Measurements from ENCODE around the gene TSKU.
"Not testable (repeated sequence)": the region's sequence is repeated elsewhere in the genome, so short reads cannot be mapped to it uniquely, and the experiment has no call there.

The TSKU gene

DNA sequence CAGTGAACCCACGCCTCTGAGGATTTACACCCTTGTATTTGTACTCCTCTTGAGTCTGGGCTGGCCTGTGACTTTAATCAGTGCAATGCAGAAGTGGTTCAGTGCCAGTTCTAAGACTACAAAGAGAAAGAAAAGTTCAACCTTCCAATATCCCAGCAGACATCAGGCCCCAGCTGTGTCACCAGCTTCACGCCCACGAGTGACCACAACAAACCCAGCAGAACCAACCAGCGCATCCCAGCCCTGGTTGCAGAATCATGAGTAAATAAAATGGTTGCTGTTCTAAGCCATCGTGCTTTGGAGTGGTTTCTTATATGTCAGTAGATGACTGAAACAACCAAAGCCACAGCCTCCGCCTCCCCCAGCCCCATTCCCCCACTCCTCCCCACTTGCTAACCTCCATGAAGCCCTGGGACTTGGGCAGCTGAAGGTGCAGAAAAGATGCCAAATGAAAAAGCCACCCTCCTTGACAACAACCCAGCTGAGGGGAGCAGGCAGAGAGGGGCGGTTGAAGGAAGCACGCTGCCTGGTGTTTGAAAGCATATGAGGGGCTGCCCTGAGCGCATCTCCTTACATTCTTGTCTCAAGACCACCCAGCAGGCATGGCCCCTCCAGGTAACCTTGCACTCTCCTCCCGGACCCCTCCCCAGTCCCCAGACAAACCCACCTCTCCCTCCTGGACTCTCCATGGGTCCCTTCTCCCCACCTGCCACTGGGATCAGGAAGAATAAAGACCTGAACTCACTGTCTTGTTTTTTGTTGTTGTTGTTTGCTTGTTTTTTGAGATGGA, 20.9 kb downstream of the TSKU start:
- no peak for DNase-seq

DNA sequence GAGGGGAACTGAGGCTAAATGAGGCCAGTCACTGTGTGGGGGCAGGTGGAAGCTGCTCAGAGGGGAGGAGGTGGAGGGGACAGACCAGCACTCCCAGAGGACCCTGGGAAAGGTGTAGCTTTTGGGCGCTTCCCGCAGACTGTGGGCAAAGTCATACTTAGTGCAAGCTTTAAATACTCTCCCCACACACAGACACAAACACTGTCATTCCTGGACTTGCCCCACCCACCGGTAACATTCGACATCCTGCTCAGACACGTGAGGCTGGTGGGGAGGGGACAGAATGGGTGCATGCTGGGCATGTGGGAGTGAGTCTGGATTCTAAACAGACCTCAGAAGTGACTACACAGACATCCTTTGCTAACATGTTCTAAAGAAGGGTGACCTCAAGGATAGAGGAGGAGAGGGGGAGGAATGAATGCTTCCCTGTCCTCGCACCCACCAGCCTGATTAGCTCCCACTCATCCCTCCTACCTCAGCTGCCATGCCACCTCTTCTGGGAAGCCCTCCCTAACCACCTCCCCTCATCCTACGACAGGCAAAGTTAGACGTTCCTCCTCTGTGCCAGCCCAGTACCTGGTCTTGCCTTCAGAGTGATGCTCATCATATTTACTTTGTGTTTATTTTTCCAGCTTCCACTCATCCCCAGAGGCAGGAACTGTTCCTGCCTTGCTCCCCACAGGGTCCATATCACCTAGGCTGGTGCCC, 22.2 kb downstream of the TSKU start:
- DNase-seq, result no peak

DNA sequence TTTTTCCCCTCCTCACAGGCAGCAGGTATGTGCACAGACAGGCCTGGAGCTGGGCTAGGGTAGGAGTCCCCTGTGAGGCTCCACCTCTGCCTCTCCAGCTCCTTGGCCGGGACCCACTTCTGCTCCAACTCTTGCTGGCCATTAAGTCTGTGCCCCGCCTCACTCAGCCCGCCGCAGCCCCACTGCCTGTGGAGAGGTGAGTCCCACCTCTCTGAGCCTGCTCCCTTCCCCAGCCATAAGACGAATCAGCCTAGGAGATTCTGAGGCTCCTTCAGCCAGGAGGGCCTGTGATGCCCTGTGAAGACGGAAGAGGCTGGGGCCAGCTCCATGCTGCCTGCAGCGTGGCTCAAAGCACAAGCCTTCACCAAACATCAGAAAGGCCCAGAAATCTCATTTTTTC, 23.0 kb downstream of the TSKU start:
- no peak for DNase-seq

DNA sequence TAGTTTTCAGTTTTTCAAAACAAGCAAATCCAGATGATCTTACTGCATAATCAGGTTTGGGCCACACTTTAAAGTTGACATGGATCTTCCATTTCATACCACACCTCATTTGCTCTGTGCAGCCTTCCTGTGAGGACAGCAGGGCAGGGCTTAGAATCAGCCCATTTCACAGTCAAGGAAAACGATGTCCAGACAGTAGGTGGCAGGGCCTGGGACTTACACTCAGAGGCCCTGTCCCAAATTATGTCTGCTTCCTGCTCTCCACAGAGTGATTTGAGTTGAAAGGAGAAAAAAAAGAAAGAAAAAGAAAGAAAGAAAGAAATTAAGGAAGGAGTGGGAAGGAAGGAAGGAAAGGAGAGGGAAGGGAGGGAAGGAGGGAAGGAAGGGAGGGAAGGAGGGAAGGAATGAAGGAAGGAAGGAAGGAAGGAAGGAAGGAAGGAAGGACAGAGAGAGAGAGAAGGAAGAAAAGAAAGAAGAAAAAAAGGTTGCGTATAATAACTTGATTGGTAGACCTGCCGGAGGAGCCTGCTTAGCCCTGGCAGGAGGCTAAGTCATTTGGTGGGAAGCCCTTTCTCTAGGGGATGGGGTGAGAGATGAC, 23.6 kb downstream of the TSKU start:
- no peak for DNase-seq

DNA sequence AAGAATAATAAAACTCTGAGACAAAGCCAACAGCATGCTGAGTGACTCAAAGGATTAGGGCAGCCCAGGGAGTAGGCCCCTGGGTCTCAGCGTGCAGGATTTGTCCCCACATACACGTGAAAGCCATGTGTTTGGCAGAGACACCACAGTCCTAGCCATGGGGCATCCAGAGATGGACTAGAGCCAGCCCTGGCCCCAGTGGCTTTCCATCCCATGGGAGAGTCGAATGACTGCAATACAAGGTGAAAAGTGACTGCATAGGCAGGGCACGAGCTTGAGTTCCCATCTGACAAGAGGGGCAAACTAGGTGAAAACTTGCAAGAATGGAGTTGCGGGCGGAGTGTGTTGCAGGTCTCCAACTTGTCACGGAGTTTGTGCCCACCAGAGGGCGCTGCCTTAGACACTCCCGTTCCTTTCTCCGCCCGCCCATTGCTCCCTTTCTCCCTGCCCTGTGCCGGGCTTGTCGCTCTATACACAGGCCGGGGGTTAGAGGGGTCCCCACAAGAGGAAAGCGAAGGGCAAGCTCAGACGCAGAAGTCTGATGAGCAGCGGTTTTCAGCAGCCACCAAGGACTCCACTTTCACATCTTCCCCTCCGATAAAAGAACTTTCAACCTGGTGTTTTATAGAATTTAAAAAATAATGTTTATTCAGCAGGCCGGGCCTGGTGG, 24.2 kb downstream of the TSKU start:
- DNase-seq, result peak; percentile 25 to 74

DNA sequence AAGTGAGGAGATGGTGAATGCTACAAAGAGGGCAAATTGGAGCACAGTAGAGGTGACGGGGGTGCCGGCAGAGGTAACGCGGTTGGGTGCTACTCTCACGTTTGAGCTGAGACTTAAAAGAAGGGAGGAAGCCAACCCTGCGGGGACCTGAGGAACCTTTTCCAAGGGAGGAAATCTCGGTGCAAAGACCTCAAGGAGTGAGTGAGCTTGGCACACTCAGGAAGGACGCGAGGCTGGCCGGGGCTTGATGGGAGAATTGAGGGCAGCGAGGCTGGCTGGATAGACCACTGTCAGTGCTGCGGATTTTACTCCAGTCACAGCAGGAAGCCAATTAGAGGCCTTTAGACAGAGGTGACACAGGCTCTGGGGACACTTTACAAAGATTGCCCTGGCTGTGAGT, 25.0 kb downstream of the TSKU start:
- no peak for DNase-seq

DNA sequence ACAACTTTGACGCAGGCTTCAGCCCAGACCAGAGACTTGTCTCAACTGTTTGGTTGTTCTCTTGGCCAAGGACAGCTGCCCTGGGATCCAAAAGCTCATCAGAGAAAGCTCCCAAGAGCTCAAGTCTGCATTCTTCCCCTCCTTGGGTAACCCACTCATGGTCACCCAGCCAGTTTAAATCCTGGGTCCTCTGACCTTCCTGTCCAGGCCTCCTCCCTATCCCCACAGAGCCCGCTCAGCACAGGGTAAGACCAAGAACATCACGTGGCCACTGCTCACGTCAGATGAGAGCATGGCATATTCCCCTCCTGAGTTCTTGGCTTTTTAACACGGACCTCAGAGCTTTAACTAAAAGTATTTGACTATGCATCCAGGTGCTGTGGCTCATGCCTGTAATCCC, 25.8 kb downstream of the TSKU start:
- DNase-seq, result no peak

DNA sequence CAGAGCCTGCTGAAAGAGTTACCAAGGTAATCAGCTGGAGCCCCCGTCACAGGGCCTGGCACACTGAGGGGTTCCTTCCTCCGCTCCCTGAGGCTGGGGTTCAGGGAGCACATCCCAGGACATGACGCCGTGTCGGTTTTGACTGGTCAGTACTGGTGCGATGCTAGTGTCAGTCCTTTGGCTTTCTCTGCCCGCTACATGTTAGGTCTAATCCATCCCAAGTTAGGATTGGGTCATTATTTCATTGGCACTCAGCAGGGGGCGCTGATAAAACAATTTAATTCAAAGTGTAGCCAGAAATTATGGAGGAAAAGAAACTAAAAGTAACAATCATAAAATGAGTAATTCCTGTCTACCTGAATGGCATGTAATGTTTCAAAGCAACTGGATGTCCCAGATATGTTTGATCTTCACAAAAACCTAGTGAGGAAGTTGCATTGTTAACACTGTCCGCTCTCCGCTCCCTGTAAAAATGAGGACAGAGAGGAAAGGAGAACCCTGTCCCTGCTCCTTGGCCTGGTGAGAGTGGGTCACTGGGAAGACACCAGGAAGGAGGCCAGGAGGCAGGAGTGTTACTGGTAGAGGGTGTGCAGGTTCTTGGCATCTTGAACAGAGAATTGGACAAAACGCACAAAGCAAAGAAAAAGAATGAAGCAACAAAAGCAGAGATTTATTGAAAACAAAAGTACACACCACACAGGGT, 27.1 kb downstream of the TSKU start:
- DNase-seq, result peak in 1 of 2 experiments; percentile 23

DNA sequence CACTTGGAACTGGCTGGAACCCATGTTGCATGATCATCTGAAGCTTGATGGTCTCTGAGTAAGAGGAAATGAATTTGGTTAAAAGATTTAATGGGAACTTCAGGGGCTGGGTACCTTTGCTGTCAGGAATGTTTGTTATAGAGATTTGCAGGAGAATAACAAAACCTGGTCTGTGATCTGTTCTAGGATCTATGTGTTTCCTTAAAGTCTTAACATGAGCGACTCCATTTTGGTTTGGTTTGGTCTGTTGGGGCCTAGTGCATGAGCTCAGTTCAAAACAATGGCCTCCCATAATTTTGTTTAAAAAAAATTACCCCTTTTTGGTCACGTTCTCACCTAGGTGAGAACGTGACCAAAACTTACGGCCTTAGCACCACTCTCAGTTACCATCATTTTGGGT, 28.1 kb downstream of the TSKU start:
- no peak for DNase-seq

DNA sequence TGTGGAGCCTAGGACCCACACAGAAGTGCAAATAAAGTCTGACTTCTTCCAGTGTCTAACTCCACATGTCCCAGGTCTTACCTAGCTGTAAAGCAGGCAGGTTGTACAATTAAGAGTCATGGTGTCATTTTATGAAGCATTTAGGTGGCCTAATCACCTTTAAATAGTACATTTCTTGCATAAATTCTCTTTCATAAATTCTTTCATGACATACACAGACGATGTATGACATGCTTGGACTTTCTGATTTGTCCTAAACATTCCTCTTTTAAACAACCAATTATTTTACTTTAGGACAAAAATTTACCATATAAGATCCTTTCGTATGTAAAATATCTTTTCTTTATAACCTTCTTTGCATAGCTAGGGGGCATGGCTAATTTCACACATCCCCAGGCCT, 31.3 kb downstream of the TSKU start:
- no peak for DNase-seq

DNA sequence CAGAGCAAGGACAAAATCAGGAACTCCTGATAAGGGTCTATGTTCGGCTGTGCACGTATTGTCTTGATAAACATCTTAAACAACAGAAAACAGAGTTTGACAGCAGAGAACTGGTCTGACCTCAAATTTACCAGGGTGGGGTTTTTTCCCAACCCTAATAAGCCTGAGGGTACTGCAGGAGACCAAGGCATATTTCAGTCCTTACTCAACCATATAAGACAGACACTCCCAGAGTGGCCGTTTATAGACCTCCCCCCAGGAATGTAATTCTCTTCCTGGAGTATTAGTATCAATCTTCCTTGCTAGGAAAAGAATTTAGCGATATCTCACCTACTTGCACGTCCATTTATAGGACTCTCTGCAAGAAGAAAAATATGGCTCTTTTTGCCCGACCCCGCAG, 32.5 kb downstream of the TSKU start:
- DNase-seq, result not testable (repeated sequence)

DNA sequence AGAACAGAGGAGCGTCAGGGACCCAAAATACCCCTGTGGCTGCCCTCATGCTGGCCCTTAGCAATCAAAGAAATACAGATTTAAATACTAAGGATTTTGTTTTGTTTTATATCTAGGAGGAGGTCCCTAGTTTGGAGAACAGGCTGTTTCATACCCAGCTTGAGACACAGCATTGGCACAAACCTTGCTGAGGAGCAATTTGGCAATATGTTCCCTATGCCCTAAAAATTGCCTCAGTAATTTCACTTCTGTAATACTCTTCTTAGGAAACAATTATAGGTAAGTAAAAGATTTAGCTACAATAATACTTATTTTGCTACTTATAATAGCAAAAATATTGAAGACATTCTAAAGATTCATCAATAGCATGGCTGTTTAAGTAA, 37.0 kb downstream of the TSKU start:
- DNase-seq, result no peak

DNA sequence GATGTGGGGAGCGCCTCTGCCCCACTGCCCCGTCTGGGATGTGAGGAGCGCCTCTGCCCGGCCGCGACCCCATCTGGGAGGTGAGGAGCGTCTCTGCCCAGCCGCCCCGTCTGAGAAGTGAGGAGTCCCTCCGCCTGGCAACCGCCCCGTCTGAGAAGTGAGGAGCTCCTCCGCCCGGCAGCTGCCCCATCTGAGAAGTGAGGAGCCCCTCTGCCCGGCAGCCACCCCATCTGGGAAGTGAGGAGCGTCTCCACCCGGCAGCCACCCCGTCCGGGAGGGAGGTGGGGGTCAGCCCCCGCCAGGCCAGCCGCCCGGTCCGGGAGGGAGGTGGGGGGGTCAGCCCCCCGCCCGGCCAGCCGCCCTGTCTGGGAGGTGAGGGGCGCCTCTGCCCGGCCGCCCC, 38.2 kb downstream of the TSKU start:
- DNase-seq, result not testable (repeated sequence)

DNA sequence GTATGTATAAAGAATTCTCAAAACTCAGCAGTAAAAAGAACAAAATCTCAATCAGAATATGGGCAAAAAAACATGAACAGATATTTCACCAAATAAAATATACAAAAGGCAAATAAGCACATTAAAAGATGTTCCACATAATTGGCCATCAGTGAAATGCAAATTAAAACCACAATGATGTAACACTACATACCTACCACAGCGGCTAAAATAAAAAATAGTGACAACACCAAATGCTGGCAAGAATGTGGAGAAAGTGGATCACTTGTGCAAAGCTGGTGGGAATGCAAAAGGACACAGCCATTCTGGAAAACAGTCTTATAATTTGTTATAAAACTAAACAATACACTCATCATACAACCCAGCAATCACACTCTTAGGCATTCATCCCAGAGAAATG, 39.2 kb downstream of the TSKU start:
- no peak for DNase-seq

DNA sequence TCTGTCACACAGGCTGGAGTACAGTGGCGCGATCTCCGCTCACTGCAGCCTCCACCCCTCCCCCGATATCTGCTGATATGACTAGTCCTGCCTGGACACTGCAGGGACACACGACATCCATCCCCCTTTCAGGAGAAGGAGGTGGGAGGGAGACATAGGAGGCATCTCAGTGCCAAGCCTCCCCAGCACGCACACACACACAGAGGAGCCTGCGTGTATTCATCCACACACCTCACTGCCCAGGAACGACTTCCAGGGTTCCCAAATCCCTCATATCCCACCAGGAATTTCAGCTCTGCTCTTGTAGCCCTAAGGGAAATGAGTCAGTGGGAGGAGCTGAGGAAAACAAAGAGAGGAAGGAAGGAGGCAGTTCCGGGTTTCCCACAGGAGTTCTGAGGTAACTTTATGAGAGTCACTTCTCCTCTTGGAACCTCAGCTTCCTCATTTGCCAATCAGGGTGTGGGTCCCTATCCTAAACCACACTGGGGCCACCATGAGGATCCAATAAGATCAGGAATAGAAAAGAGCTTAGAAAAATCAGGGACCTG, 40.4 kb downstream of the TSKU start:
- DNase-seq, result no peak

DNA sequence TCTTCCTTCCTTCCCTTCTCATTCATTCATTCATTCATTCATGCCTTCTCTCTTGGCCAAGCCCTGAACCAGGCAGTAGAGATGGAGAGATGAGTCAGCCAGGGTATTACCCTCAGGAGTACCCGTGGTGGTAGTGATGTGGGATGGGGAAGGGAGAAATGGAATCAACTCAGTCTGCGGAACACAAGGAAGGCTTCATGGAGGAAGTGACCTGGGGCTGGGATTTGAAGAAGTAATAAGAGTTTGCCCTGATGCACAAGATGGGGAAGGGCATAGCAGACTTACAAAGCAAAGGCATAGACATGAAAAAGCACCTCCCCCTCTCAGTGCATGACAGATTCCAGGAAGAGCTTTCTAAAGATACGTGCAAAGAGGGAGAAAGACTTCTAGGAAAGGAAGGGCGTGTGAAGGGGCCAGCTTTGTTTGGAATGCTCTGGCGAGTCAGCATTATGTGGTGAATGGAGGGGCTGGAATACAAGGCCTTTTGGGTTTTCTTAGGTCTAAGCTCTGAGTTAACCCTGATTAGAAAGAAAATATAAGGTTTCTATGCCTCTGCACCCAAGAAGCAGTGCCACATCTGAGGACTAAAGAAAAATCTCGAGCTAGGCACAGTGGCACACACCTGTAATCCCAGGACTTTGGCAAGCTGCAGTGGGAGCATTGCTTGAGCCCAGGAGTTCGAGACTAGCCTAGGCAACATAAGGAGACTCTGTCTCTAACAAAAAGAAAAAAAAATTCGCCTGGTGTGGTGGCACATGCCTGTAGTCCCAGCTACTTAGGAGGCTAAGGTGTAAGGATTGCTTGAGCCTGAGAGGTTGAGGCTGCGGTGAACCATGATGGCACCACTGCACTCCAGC, 41.2 kb downstream of the TSKU start:
- no peak for DNase-seq

DNA sequence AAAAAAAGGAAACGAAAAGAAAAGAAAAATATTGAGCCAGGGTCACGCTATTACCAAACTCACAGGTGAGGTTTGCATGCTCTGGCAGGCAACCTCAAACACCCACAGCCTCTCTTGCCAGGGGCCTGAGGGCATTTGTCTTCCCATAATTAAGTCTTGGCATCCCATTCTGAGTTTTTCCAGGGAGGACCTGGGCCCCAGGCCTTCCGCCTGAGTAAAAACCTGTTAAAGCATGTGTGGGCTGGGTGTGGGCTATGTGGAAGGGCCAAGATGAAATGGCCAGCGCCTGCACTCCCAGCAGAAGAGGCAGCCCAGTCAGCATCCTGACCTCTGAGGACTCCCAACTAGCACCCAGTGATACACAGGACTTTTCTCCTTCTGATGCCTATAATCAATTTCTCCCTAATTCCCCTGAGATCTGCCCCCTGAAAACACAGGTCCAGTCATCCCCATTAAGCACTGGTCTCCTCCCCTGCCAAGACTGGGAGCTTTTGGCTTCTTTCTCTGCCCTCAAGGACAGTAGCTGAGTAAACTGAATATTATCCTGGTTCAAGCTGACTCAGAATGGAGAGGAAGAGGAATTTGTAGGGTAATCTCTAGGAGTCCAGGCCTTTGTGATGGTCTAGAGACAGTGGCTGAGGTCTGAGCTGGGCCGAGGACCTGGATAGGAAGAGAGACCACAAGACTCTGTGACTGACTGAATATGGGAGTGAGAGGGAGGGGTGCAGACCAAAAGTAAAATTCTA, 42.0 kb downstream of the TSKU start:
- no peak for DNase-seq

DNA sequence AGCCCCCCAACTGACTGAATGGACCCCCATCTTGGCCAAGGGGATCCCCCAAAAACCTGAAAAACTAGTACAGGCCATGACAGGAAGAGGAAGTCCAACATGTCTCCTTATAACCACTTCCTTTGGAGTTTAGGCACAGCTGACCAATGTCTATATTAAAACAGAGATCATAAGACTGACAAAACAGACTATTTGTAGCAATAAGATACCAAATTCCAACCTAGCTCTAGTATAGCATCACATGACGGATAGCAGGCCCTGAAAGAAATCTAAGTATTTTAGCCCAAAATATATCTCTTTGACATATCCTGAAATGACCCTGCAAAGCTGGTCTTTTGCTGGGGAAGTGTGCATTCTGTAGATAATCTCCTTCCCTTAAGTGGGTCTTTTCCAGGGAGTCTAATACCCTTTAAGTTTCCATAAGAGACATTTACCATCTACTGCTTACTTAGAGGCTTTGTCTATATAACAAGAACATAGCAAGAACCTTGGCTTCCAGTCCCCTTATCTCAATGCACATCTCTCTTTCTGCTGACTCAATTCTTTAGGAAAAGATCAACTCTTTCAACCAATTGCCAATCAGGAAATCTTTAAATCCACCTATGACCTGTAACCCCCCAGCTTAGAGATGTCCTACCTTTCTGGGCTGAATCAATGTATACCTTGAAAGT, 42.7 kb downstream of the TSKU start:
- DNase-seq, result peak in 1 of 2 experiments; percentile 25

DNA sequence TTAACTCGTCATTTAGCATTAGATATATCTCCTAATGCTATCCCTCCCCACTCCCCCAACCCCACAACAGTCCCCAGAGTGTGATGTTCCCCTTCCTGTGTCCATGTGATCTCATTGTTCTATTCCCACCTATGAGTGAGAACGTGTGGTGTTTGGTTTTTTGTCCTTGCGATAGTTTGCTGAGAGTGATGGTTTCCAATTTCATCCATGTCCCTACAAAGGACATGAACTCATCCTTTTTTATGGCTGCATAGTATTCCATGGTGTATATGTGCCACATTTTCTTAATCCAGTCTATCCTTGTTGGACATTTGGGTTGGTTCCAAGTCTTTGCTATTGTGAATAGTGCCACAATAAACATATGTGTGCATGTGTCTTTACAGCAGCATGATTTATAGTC, 43.4 kb downstream of the TSKU start:
- DNase-seq, result not testable (repeated sequence)

DNA sequence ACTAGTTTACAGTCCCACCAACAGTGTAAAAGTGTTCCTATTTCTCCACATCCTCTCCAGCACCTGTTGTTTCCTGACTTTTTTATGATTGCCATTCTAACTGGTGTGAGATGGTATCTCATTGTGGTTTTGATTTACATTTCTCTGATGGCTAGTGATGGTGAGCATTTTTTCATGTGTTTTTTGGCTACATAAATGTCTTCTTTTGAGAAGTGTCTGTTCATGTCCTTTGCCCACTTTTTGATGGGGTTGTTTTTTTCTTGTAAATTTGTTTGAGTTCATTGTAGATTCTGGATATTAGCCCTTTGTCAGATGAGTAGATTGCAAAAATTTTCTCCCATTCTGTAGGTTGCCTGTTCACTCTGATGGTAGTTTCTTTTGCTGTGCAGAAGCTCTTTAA, 43.8 kb downstream of the TSKU start:
- DNase-seq, result not testable (repeated sequence)
